ENCODE data around the gene SNRNP27.

SNRNP27 gene

DNA sequence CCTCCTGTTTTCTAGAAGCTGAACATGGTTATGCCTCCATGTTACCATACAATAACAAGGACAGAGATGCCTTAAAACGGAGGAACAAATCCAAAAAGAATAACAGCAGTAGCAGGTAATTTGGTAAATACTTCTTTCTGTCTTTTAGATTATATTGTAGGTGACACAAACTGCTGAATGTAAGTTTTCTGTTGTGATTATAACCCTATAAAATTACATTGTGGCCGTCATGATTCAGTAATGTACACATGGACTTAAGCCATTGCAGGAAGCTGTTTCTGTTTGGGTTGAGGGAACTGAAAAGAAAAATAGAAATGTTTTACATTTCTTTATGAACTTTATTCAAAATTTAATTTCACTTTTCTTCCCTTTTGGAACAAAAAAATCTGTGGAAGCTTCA lies 22.4 kb downstream of the SNRNP27 start:
- no peak for DNase-seq (ENCODE audit: low read depth, low spot score)

DNA sequence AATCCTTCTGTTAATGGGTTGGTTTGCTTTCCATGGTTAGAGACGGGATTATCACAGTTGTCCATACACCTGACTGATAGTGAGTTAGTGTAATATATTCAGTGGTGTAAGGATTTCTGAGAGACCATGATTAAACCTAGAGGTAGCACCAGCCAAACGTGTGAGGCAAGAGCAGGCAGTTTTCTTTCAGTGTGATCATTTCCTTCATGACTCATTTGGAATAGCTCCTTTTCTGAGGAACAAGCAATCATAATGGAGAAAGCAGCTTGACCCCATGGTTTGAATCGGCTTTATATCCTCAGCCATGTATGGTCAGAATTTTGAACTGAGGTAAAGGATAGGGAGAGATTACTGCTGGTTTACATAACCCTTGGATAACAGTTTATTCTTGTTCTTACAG lies 24.1 kb downstream of the SNRNP27 start:
- no peak for DNase-seq (ENCODE audit: low read depth, low spot score)

DNA sequence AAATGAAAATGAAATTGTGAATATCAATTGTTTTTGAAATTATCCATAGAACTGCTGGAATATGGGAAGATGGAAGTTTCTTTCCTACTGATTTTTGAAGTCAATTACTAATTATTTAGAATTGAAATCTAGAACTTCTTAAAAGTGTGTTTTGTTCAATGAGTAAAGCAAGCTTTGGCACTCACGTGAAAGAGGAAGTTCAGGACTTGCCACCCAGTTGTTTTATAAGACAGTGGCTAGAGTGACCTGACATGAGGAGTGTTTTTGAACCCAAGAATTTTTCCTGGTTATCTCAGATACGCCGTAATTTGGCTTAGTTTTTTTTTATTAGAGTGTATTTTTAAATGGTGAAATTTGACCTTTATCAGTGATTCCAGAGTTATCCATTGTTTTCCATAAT lies 24.6 kb downstream of the SNRNP27 start:
- DNase-seq (ENCODE audit: low read depth, low spot score): no peak

DNA sequence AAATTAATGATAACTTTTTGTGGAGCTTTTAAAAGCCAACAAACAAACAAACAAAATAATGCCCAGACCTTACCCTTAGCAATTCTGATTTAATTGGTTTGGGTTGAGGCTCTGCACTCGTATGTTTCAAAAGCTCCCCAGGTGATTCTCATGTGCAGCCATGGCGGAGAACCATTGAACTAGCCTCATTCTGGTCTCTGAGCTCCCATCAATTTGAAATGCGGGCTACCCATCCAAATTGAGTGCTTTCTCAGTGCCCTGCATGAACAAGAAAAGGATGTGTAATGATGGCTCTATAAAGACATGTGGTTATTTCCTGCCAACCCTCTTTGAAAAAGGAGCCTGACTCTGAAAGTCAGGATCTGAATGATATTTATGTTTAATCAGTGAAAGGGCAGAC lies 29.4 kb downstream of the SNRNP27 start:
- DNase-seq (ENCODE audit: low read depth, low spot score): no peak

DNA sequence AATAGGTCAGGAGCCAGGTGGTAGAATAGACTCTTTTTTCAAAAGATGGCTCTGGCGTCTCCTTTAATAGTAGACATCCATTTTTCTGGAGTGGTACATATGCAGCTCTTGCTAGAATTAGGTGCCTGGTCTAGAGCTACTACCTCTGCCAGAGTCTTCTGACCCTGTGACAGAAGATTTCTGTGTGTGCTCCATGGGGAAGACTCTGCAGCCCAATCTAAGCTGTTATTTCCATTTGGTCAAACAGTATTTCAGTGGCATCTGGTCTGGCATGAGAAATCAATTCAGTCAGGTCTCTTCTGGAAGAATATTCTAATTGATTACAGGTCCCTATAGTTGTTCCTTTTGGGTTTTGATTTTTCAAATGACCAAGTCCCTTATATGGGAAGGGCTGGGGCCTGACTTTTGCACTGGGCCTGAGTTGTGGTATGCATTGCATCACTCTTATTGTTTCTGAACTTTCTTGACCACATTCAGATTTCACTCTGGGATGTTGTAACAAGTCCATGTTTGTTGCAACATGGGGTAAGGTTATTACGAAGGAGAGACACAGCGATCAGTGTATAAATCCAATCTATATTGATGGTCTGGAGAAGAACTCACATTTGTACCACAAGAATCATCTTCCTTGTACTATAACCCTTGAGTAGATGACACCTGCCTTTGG lies 33.2 kb downstream of the SNRNP27 start:
- no peak for DNase-seq (ENCODE audit: low read depth, low spot score)

DNA sequence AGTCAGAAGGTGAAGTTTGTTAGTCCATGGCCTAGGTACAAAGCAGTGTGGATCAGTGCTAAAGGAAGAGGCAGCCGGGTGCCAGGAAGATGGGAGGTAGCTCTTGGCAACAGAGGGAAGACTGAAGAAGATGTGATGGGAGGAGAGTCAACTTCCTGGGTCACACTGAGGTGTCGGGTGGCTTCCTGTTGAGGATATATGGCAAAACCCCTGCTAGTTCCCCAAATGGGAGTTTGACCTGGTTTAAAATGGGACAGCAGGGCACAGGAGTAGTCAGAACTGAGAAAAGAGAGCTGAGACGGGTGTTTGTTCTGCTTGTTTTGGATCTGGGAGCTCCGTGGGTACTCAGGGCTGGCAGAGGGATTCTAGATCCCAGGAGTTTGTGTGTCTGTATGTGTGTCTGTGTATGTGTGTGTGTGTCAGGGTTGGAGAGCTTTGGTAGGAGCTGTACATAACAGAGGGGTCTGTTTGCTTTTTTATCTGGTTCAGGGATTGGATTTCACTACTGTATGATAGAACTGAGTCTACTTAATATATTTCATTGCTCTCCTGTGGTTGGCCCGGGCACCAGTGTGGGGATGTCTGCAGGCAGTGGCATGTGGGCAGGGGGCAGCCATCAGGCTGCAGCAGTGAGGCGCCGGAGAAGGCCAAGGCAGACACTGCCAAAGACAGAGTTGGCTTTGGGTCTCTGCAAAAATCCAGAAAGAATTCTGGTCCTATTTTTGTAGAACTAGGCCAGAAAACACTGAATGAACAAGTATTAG lies 38.3 kb downstream of the SNRNP27 start:
- DNase-seq (ENCODE audit: low read depth, low spot score): no peak

DNA sequence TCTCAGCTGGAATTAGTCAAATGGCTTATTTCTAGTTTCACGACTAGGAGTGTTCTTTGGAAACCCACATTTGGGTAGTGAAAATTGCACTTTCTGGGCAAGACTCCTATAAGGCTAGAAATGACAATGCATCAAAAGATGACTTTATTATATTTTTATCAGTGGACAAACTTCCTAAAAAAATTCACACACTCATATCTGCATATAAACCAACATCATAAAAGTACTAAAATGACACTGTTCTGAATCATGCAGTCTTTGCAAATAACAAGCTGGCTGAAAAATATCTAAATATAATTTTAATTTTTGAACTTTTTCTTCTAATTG lies 38.8 kb downstream of the SNRNP27 start:
- DNase-seq (ENCODE audit: low read depth, low spot score): no peak

DNA sequence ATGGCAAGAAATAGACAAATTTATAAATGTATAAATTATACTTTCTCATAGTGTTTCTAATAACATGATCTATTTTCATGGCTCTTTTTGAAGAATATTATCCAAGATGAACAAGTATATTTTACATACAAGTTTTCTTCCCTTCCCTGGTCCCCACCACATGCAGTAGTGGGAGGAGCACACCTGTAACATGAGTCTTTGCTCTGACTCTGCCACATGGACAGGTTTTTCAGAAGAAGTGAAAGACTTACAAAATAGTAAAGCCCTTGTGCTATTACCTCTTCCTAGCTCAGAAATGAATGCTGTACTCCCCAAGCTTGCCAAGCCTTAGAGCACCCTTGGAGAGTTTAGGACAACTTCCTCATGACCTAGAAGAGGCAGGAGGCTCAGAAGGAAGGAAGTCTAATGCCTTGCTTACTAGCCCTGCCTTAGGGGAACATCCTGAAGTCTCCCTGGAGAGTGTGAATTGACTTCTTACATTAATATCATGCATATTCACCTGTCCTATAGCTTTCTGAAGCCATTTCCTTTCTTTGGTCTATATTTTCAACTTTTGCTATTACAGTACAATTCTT lies 39.6 kb downstream of the SNRNP27 start:
- DNase-seq (ENCODE audit: low read depth, low spot score): no peak

DNA sequence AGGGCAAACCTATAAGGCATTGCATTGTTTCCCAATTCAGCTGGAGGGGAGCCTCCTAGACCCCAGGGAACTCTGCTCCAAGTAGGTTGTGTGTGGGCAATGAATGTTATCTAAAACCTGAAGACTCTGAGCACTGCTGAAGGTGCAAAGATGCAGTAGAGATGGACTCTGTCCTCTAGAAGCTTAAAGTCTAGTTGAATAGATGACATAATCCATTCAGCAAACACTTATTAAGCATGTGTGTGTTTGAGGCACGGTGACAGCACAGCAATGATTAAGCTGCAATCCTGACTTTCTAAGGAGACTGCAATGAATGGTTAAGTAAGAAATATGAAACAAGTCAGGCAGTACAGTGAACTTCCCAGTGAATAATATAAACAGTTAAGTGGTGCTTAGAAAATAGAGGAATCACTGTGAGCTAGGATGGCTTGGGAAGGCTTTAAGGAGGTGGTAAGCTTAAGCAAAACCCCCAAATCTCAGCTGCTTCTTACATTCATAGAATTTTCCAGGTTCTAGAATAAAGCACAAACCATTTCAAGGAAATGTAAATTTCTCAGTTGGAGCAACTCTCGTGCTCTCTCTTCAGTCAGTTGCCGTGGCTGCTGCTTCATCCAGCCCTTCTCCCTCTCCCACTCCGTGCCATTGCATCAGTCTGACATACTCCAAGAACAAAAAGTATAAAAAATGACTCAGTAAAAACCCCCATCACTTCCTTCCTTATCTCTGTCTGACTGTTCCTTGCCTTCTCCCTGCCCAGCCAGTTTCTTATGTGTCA lies 40.3 kb downstream of the SNRNP27 start:
- DNase-seq (ENCODE audit: low read depth, low spot score): no peak

DNA sequence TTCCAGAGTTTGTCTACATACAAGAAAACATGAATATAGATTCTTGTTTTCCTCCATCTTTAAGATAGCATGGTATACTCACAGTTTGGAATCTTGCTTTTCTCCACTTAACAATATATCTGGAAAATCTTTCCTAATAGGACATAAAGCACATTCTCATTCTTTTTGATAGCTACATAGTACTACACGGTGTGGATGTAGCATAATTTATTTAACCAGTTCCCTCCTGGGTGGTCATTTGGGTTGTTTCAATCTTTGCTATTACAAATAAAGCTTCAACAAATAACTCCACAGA lies 40.8 kb downstream of the SNRNP27 start:
- no peak for DNase-seq (ENCODE audit: low read depth, low spot score)

DNA sequence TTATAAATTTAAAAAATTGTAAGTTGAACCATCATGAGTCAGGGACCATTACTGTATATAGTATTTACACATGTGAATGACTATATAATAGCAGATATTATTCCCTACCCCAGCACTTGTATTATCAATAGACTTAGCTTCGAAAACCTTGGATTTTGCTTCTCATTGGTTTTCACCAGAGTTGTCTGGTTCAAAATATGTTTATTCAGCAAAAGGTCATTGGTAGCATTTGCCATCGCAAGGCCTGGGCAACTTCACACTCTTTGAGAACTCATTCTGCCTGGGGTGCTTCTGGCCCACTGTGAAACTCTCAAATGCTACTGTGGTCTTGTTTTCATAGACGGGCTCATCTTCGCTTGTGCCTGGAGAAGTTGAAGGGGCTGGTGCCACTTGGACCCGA lies 41.3 kb downstream of the SNRNP27 start:
- DNase-seq (ENCODE audit: low read depth, low spot score): no peak

DNA sequence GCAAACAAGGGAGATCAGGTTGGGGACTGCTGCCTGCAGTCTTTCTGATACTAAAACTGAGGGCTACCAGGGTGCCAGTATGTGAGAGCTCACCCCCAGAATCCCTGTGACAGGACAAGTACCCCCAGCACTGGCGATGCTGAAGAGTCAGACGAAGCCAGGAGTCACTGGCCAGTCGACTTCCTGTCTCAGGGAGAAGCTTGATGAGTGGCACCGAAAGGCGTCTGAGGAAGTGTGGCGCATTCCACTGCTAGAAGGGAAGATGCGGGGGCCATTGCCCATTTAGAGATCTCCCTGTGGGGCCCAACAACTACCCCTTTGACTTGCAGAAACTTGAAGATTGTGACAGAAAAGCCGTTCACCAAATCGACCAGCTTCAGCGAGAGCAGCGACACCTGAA lies 43.1 kb downstream of the SNRNP27 start:
- DNase-seq (ENCODE audit: low read depth, low spot score): no peak

DNA sequence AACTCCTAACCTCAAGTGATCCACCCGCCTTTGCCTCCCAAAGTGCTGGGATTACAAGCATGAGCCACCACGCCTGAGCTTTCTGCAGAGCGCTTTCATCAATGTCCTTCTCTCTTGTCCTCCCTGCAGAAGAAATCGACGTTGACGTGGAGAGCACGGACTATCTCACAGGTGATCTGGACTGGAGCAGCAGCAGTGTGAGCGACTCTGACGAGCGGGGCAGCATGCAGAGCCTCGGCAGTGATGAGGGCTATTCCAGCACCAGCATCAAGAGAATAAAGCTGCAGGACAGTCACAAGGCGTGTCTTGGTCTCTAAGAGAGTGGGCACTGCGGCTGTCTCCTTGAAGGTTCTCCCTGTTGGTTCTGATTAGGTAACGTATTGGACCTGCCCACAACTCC lies 44.2 kb downstream of the SNRNP27 start:
- DNase-seq (ENCODE audit: low read depth, low spot score): no peak

DNA sequence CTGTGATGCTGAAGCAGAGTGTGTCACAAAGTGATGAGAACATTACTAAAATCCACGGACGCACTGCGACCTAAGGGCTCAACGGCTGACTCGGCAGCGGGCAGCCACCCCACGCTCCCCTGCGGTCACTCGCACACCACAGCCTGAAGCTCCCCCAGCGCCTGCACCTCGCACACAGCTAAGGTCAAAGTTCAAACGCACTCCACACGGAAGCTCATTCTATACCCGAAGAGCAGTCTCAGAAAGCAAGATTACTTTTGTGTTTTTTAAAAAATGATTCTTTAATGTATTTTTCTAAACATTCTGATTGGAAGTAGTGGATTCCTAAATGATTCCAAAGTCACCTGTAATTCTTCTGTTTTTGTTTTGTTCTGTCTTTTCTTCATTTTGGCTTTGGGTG lies 46.0 kb downstream of the SNRNP27 start:
- no peak for DNase-seq (ENCODE audit: low read depth, low spot score)

DNA sequence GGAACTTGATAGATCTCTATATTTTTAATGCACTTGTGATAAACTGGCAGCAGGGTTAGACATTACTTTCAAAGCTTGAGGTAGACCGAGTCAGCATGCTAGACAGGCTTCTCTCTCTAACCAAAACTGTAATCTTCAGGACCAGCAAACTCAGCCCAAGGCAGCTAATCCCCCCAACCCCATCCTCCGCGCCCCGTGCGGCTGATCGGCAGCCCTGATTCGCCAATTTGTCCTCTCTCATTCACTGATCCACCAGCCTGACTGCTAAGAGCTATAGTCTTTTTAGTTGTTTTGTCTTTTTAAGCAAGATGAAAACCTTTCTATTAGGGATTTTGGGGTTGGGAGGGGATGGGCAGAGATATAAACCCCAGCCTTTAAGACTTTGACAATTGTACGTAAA lies 46.9 kb downstream of the SNRNP27 start:
- DNase-seq (ENCODE audit: low read depth, low spot score): no peak

DNA sequence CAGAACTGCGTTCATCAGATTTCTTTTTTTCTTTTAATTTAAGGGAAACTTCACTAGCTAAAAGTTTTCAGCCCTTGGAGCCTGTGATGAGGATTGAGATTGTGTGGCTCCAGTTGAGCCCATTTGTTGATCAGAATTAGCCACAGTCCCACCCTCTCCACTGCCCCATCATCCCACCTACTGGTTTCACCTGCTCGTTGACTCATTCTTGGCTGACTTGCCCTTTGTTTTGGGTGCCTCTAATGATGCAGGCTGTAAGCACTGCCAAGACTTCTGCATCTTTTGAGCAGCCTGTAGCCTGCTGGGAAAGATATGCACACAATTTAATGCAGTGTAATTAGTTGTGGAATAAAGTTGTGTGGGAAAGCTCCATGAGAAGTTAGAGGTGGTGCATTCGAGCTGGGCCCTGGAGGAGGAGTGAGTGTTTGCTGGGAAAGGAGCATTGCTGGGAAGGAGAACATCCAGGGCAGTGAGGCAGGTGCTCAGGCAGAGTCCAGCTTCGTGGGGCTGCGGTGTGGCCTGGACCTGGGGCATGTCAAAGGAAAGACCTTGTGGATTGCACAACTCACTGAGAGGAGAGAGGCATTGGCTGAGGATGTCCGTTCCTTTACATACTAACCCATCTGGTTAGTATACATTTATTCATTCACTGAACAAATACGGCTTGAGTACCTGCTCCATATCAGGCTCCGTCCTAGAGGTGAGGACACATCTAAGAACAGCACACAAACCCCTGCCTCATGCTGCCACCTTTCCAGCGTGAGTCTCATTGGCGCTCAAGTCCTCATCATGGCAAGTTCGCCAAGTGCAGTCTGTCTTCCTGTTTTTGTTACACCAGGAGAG lies 49.5 kb downstream of the SNRNP27 start:
- no peak for DNase-seq (ENCODE audit: low read depth, low spot score)

DNA sequence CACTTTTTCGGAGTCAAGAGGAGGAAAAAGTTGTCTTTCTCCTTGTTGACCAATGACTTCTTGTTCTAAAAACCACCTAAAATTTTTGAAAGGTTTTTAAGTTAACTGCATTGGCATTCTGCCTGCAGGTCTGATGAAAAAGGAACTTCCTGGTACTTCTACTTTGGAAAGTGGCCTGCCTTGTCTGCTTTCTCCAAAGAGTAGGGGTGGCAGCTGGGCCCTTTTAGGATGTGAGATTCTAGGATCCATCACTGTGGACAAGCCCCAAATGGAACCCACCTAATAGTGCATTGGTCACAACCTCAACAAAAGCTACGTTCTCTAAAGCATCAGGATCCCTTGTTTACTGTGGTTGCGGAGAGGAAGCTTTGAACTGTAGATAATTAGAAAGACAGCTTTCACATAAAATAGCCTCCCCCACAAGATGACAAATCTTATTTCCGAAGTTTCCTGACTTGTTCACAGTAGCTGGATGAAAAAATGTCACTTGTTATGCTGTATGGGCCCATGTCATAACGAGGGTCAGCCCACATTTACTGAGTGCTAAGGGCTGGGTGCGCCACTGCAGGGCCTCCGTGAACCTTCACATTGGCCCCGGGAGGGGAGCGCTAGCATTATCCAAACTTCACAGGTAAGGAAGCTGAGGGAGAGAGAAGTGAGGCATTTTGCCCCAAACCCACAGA lies 50.2 kb downstream of the SNRNP27 start:
- DNase-seq (ENCODE audit: low read depth, low spot score): no peak

DNA sequence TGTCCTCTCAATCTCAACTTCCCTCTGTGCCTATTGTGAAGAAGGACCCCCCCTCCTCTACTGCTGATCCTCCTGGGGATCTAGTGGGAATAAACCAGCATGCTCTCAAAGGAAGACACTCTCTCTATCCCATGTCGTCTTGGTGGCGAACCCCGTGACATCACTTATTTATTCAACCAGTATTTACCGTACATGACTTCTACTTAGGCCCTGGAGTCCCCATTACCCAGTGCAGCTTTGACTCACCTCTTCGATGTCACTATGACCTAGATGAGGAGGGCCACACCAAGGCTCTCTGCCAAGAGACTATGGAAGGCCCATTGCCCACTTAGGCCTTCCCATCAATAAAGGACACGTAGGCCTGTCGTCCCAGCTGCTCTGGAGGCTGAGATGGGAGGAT lies 51.0 kb downstream of the SNRNP27 start:
- DNase-seq (ENCODE audit: low read depth, low spot score): no peak

DNA sequence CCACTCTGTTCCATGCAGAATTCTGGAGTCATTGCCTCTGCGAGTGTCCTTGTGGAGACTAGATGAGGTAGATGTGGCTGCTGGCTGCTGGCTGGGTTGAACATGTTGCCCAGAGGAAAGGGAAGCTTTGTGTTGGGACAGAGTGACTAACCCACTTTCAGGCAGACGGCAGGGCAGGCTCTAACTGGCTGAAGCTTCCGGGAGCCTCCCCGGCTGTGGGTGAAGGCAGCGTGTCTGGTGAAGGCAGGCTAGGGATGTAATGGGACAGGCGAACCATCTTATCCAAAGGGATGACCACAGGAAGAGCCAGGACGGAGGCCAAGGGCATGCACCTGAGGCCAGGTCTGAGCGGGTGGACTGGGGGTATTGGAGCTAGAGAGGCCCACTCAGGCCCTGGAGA lies 51.7 kb downstream of the SNRNP27 start:
- DNase-seq (ENCODE audit: low read depth, low spot score): no peak

DNA sequence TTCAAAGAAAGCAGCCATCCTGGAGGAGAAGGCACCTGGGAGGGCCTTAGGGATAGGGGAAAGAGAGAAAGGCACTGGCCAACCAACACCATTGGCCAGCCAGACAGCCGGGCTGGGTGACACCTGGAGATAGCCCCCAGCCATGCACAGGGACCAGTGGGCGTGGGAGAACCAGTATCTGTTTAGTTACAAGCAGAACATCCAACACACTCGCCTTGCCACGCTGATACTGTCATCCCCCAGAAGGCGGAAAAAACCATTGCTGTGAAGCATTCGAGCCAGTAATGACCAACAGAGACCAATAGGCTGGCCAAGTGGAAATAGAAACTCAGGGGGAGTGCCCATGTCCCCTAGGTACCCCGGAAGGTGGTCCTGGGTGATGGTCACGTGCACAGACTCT lies 52.2 kb downstream of the SNRNP27 start:
- no peak for DNase-seq (ENCODE audit: low read depth, low spot score)
